HK-2 (cell line): Measurements from ENCODE around the gene OR51M1.
"Not testable (repeated sequence)": the region's sequence is repeated elsewhere in the genome, so short reads cannot be mapped to it uniquely, and the experiment has no call there.

ENCODE experiments used
- DNase-seq: peaks from one replicate; pipeline ENCODE4 v3.0.0-alpha.2; 2018; ENCODE audit not compliant: unreplicated experiment

OR51M1 gene

GRCh38 chr11:5383576-5383975 lies at the start of gene OR51M1:
OR51M1 (plus strand) TSS chr11:5383812; CDS start chr11:5389399, 5,587 bp downstream.
- DNase-seq: no peak

DNA sequence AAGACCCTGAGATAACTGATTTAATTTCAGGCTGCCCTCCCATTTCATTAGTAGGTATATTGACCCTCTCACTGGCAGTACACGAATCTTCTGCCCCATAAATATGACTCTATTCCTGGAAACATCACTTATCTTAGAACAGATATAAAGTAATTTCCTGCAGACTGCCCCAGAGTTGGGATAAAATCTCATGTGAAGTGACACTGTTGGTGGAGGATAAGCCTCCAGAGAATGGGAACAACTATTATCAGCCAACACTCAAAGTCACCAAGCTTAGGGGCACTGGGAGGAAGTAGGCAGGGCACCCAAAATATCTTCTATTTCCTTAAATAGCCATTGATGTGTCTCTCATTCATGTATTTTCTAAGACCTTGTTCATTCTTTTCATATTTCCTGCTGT lies 48.4 kb upstream of the OR51M1 start:
- no peak for DNase-seq

DNA sequence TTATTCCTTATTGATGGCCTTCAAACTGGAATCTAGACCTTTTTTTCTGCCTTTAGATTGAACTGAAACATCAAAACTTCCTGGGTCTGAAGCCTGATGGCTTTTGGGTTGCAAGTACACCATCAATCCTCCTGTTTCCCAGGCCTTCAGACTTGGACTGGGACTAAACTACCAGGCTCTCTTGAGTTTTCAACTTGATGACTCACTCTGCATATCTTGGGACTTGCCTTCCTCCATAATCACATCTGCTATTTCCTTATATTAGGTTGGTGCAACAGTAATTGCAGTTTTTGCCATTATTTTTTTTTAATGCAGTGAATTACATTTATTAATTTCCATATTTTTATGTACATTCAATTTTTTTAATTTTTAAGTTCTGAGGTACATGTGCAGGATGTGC lies 47.3 kb upstream of the OR51M1 start:
- DNase-seq: no peak

DNA sequence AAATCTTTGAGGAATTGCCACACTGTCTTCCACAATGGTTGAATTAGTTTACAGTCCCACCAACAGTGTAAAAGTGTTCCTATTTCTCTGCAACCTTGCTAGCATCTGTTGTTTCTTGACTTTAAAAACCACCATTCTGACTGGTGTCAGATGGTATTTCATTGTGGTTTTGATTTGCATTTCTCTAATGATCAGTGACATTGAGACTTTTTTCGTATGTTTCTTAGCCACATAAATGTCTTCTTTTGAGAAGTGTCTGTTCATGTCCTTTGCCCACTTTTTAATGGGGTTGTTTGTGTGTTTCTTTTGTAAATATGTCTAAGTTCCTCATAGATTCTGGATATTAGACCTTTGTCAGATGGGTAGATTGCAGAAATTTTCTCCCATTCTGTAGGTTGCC lies 46.4 kb upstream of the OR51M1 start:
- DNase-seq: not testable (repeated sequence)

GRCh38 chr11:5339771-5340322 lies 43.8 kb upstream of the OR51M1 start:
- no peak for DNase-seq

- DNase-seq: no peak
Observed at GRCh38 chr11:5343474-5344335, 39.9 kb upstream of the OR51M1 start, which contains the start of gene OR51B5. OR51B5 (minus strand) TSS chr11:5343524; CDS start chr11:5343524, 0 bp downstream.

GRCh38 chr11:5345831-5346230 lies 37.8 kb upstream of the OR51M1 start:
- no peak for DNase-seq

- DNase-seq: no peak
Observed at GRCh38 chr11:5348551-5349194, 34.9 kb upstream of the OR51M1 start.

DNA sequence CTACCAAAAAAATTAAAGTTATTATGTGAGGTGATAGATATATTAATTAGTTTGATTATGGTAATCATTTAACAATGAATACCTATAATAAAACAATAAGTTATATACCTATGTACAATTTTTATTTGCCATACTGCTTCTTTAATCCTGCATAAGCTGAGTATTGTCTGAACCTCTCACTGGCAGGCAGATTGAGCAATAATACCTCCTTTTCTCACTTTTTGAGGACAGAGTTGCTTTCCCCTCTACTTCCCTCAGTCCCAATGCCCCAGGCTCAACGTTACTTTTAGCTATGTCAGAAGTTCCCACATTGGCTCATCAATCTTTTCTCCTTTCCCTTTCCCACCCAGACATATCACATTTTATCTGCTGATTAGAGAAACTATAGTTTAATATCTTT lies 34.1 kb upstream of the OR51M1 start:
- no peak for DNase-seq

DNA sequence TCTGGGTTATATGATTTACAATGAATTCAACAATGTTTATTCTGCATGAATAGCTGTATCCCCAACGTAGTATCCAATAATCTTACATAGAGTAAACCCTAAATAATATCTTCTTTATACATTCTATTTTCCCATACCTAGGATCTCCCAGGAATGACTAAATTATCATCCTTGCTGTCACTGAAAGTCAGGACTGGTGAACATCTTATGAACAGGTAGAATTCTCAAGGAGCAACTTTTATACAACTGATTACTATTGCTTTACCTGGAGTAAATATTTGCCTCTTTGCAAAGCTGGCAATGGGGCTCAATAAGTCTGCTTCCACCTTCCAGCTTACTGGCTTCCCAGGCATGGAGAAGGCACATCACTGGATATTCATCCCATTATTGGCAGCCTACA lies 32.4 kb upstream of the OR51M1 start, which contains the start of gene OR51B6:
TSS of gene OR51B6 (plus strand) at position 301 of the 400 bp plus-strand sequence. CDS start at position 301, 0 bp downstream.
- no peak for DNase-seq

DNA sequence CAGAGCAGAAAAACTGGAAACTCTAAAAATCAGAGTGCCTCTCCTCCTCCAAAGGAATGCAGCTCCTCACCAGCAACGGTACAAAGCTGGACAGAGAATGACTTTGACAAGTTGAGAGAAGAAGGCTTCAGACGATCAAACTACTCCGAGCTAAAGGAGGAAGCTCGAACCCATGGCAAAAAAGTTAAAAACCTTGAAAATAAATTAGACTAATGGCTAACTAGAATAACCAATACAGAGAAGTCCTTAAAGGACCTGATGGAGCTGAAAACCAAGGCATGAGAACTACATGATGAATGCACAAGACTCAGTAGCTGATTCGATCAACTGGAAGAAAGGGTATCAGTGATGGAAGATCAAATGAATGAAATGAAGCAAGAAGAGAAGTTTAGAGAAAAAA lies 27.6 kb upstream of the OR51M1 start:
- not testable (repeated sequence) for DNase-seq

DNA sequence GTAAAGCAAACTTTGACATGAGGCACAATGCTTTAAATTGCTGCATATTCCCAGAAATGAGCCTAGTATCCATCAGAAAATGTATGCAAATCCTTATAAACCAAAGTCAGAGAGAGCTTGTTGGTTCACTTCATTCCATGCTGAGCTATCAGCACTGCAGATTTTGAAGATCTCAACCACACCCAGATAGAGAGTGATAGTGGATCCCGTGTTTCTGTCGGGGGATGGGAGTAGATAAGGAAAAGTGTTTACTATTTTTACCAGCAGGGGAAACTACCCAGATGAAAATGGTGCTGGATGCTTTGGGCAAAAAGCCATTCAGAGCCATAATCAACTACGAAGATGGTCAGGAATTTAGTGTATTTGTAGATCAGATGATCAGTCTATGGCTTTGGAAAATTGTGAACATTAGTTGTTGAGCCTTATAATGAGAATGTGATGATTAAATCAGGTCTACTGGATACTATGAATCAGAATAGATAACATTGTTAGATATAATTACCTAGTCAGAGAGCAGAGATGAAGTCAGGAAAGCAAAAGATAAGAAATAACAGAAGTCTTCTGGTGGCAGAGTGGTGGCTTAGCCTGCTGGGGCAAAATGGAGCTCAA lies 21.5 kb upstream of the OR51M1 start:
- DNase-seq: no peak

GRCh38 chr11:5363679-5364078 lies 19.9 kb upstream of the OR51M1 start:
- DNase-seq: no peak

DNA sequence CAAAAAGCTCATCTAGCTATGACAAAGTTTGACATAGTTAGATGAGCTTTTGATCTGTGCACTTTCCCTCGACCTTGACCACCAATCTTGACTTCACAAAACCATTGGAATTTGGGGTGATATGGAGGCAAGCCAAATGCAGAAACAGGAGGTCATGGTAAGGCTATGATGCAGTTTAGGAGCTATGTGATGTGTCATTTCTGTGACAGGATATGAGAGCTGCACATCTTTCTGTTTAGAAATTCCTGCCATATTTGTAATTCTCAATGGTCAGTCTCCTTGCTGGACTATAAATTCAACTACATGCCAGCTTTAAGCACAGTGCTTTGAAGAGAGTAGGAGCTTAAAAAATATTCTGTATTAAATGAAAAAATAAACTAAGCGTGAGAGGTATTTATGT lies 19.4 kb upstream of the OR51M1 start:
- no peak for DNase-seq

DNA sequence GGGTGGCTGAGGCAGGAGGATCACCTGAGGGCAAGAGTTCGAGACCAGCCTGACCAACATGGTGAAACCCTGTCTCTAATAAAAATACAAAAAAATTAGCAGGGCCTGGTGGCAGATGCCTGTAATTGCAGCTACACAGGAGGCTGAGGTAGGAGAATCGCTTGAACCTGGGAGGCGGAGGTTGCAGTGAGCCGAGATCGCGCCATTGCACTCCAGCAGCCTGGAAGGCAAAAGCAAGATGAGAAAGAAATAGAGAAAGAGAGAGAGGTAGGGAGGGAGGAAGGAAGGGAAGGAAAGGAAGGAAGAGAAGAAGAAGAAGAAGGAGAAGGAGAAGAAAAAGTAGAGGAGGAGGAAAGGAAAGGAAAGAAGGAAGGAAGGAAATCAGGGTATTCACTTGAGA lies 17.2 kb upstream of the OR51M1 start:
- DNase-seq: not testable (repeated sequence)

- no peak for DNase-seq
Observed at GRCh38 chr11:5366856-5367255, 16.8 kb upstream of the OR51M1 start.

GRCh38 chr11:5367448-5368074 lies 16.1 kb upstream of the OR51M1 start:
- no peak for DNase-seq

GRCh38 chr11:5368502-5369043 lies 15.0 kb upstream of the OR51M1 start:
- DNase-seq: no peak

DNA sequence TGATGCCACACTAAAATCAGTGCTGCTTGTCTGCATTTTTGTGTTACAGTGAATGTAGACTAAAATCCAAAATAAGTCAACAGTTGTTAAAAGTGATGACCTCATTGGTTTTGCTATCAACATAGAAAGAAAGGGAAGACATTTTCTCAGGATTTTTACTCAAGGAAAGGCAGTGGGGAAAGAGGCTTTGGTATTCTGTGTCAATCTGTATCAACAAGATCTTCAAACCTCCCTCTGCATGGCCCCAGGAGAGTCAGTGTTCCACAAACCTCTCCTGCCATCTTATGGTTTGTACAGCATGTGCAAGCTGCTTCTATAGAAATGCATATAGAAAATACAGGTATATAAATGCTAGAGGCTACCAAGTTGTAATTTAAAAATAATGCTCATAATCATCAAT lies 13.8 kb upstream of the OR51M1 start:
- DNase-seq: no peak

DNA sequence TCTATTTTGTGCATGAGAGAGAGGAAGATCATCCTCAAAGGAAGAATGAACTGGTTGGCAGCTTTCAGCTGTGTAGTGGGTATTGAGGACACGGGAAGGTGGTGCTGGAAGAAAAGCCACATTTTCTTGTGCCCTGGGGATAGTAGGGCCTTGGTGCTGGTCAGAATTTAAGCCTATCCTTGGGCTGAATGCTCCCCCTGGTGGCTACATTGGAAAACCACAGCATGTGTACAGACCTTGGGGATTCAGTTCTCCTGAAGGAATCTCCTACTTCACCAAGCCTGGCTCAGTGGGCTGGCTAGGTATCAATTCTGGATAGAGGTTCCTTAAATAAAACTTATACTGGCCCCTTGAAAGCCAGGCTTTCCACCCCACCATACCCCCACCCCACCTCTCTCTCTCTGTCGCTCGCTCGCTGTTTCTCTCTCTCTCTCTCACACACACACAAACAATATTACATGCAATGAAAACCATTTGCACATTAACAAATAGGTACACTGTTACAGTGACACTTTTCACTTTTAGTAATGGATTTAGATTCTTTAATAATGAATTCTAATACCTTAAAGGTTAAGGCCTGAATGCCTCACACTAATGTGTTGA lies 2.8 kb upstream of the OR51M1 start:
- peak; percentile 35 for DNase-seq

- no peak for DNase-seq
Observed at GRCh38 chr11:5384335-5384734, 723 bp downstream of the OR51M1 start.
